B cell (primary cell): ENCODE data around the gene VKORC1L1.

Experiments
- EZH2 ChIP-seq: IDR thresholded peaks from 2 replicates; pipeline ENCODE4 v1.6.1; 2012; ENCODE audit warnings: borderline replicate concordance, low read depth, mild to moderate bottlenecking, moderate library complexity, low read length; ENCODE audit not compliant: insufficient read depth, poor library complexity, severe bottlenecking
- TF ChIP-seq, protein P1 (sequence below): fragments of 200-600 bp; IDR thresholded peaks from one replicate; pipeline ENCODE4 v1.8.0; 2022; ENCODE audit warnings: antibody characterized with exemption, mild to moderate bottlenecking

DNA sequence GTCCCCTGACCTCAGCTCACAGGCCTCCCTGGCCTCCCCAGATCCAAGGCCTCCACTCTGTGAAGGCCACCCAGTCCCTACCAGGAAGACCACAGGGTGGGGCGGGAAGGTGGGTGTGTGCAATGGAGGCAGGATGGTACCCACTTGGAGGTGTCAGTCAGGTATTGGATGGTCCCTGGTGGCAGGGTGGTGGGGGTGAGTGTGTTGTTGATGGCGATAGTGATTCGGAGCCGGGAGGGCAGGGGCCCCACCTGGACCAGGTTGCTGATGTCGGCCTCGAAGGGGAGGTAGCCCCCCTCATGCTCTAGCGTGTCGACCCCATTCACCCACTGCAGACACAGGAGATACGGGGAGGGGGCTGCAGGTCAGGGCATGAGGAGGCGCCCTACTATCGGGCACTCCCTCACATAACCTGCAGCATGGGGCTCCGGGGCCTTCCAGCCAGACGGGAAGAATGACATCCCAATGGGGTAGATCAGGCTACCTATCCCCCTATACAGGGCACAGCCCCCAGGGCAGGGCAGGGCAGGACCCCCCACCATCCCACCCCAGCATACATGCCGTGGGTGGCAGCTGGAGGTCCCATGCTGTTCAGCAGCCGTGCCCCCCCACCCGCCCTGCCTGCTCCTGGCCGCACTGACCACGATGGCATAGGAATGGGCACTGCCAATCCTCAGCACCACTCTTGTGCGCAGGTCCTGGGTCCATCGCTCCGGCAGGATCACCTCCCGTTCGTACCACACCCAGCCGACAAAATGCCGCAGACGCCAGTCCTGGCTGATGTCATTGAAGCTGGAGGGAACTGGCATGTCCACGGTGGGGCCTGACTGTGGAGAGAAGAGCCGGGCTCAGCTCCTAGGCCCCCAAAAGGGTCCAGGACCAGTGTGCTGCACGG, 107.0 kb downstream of the VKORC1L1 start:
- TF ChIP-seq, protein P1, sequence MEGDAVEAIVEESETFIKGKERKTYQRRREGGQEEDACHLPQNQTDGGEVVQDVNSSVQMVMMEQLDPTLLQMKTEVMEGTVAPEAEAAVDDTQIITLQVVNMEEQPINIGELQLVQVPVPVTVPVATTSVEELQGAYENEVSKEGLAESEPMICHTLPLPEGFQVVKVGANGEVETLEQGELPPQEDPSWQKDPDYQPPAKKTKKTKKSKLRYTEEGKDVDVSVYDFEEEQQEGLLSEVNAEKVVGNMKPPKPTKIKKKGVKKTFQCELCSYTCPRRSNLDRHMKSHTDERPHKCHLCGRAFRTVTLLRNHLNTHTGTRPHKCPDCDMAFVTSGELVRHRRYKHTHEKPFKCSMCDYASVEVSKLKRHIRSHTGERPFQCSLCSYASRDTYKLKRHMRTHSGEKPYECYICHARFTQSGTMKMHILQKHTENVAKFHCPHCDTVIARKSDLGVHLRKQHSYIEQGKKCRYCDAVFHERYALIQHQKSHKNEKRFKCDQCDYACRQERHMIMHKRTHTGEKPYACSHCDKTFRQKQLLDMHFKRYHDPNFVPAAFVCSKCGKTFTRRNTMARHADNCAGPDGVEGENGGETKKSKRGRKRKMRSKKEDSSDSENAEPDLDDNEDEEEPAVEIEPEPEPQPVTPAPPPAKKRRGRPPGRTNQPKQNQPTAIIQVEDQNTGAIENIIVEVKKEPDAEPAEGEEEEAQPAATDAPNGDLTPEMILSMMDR: no peak
- no peak for TF ChIP-seq EZH2
